HEK293 (cell line): Measurements from ENCODE around the gene SEC63.

Experiments
- CTCF ChIP-seq: fragments of 450-650 bp; formaldehyde crosslinking; IDR thresholded peaks from 2 replicates; pipeline ENCODE4 v1.5.1; 2016; ENCODE audit warnings: missing biosample characterization, missing genetic modification characterization
- ELK4 ChIP-seq: IDR thresholded peaks from 2 replicates; pipeline ENCODE4 v1.6.1; 2011; ENCODE audit warnings: mild to moderate bottlenecking, low read depth, low read length, borderline replicate concordance
- ZBTB11 ChIP-seq: fragments of 450-650 bp; formaldehyde crosslinking; conservative IDR thresholded peaks from 2 replicates; pipeline ENCODE4 v1.5.1; 2016; ENCODE audit warnings: low read depth, missing biosample characterization, missing genetic modification characterization
- ZNF274 ChIP-seq, 2 experiments: fragments of 200-500 bp in 1 of 2; fragments of 450-650 bp in 1 of 2; sonication (Bioruptor generic) in 1 of 2; formaldehyde crosslinking in 1 of 2; IDR thresholded peaks; 2 replicates each; pipeline versions ENCODE4 v1.5.1 to v1.6.1; 2014 to 2016; ENCODE audit warnings: borderline replicate concordance in 1 of 2, inconsistent platforms in 1 of 2, low read length in 1 of 2, missing biosample characterization in 1 of 2, missing genetic modification characterization in 1 of 2
- ZNF518A ChIP-seq: fragments of 450-650 bp; formaldehyde crosslinking; conservative IDR thresholded peaks from 2 replicates; pipeline ENCODE4 v1.5.1; 2016; ENCODE audit warnings: low read depth, missing biosample characterization, missing genetic modification characterization
- ZNF521 ChIP-seq: fragments of 450-650 bp; formaldehyde crosslinking; IDR thresholded peaks from 2 replicates; pipeline ENCODE4 v1.5.1; 2017; ENCODE audit warnings: missing biosample characterization, mild to moderate bottlenecking, missing genetic modification characterization
- ZNF776 ChIP-seq: fragments of 450-650 bp; formaldehyde crosslinking; IDR thresholded peaks from 2 replicates; pipeline ENCODE4 v1.5.0; 2017; ENCODE audit warnings: missing biosample characterization, missing genetic modification characterization, borderline replicate concordance
- ZNF785 ChIP-seq: fragments of 450-650 bp; formaldehyde crosslinking; IDR thresholded peaks from 2 replicates; pipeline ENCODE4 v1.5.1; 2016; ENCODE audit warnings: missing biosample characterization, missing genetic modification characterization
- ZNF837 ChIP-seq: fragments of 450-650 bp; formaldehyde crosslinking; IDR thresholded peaks from 2 replicates; pipeline ENCODE4 v1.5.1; 2016; ENCODE audit warnings: missing biosample characterization, missing genetic modification characterization
- TF ChIP-seq, protein P1 (sequence below): fragments of 450-650 bp; formaldehyde crosslinking; IDR thresholded peaks from 2 replicates; pipeline ENCODE4 v1.5.1; 2016; ENCODE audit warnings: missing biosample characterization, missing genetic modification characterization
- TF ChIP-seq, protein P2 (sequence below): fragments of 450-650 bp; formaldehyde crosslinking; IDR thresholded peaks from 2 replicates; pipeline ENCODE4 v1.5.1; 2016; ENCODE audit warnings: missing biosample characterization, missing genetic modification characterization

DNA sequence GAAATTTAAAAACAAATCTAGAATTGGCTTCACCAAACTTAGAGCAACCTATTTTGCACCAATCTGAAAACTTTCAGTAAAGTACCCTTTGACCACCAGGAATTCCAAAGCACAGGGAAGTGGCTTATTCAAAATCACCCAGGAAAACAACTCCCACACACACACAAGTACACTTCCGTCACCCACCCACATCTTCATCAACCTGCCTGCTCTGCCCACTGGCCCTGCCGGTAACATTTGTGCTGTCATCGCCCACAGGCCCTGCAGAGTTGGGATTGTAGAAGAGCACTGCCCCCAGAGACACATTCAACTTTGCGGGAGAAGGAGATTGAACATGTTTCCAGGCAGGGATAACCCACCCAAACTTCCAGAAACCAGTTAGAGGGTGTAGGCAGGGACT is 114.6 kb downstream of the SEC63 start:
- TF ChIP-seq ZNF776 (tag by site-specific recombination) (no peak), ELK4 (no peak), ZNF521 (tag by site-specific recombination) (no peak), CTCF (no peak), ZNF785 (no peak), ZNF274 (IDR thresholded peaks at IDR 0.05; ENCODE audit: low read length) (no peak), ZNF274 (tag by site-specific recombination; IDR thresholded peaks at IDR 0.05; ENCODE audit: borderline replicate concordance) (no peak), ZBTB11 (tag by site-specific recombination) (no peak), ZNF518A (tag by site-specific recombination) (no peak), ZNF837 (tag by site-specific recombination) (no peak)
- TF ChIP-seq, protein P1, sequence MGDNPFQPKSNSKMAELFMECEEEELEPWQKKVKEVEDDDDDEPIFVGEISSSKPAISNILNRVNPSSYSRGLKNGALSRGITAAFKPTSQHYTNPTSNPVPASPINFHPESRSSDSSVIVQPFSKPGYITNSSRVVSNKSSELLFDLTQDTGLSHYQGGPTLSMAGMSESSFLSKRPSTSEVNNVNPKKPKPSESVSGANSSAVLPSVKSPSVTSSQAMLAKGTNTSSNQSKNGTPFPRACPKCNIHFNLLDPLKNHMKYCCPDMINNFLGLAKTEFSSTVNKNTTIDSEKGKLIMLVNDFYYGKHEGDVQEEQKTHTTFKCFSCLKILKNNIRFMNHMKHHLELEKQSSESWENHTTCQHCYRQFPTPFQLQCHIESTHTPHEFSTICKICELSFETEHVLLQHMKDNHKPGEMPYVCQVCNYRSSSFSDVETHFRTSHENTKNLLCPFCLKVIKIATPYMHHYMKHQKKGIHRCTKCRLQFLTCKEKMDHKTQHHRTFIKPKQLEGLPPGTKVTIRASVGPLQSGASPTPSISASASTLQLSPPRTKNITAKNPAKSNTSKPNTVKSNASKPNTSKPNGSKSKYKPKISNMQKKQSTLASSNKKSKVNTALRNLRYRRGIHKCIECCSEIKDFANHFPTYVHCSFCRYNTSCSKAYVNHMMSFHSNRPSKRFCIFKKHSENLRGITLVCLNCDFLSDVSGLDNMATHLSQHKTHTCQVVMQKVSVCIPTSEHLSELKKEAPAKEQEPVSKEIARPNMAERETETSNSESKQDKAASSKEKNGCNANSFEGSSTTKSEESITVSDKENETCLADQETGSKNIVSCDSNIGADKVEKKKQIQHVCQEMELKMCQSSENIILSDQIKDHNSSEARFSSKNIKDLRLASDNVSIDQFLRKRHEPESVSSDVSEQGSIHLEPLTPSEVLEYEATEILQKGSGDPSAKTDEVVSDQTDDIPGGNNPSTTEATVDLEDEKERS: no peak
- TF ChIP-seq, protein P2, sequence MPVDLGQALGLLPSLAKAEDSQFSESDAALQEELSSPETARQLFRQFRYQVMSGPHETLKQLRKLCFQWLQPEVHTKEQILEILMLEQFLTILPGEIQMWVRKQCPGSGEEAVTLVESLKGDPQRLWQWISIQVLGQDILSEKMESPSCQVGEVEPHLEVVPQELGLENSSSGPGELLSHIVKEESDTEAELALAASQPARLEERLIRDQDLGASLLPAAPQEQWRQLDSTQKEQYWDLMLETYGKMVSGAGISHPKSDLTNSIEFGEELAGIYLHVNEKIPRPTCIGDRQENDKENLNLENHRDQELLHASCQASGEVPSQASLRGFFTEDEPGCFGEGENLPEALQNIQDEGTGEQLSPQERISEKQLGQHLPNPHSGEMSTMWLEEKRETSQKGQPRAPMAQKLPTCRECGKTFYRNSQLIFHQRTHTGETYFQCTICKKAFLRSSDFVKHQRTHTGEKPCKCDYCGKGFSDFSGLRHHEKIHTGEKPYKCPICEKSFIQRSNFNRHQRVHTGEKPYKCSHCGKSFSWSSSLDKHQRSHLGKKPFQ (tag by site-specific recombination): no peak
